ENCODE results near the gene EARS2. TPM values are rescaled to one million over a fixed set of nuclear protein-coding genes. Genes with fewer than 3 reads are reported as not detected.

Gene EARS2
- total and polyA plus RNA-seq, 9 of the 15 experiments (the other 6 are each of a cell fraction or from before 2014, with no cell fraction given) = 17.6 to 58.6 (median 36.3) TPM

- no peak overlapping the region for H3K4me2 ChIP-seq (ENCODE audit: insufficient read depth, low read length)
- H3K4me1 ChIP-seq (replicated peaks in 1 of 2; ENCODE audit: control insufficient read depth in 2 of 2, insufficient read depth in 2 of 2, low read length in 2 of 2) = no peaks in the 10 kb centered on the region
- WGBS (ENCODE audit: insufficient coverage, low coverage, missing lambda C conversion rate) = 94% methylated on average over 14 of the region's 14 CpGs
- H3K9me1 ChIP-seq (ENCODE audit: control insufficient read depth, insufficient read depth, low read length) = peaks cover 2% of the 10 kb centered on the region
- H3K27ac ChIP-seq (ENCODE audit: extremely low read depth, low read depth, low read length) = no peak overlapping the region
- ATAC-seq = no peak
- peaks cover 91% of the 10 kb centered on the region for H3K36me3 ChIP-seq (ENCODE audit: control insufficient read depth, insufficient read depth, low read length)
- H3K27me3 ChIP-seq (ENCODE audit: control insufficient read depth in 2 of 2, insufficient read depth in 2 of 2, low read length in 2 of 2) = no peaks in the 10 kb centered on the region
- no TSS peak for BruUV-seq (replicated peaks)
- H3K79me2 ChIP-seq (ENCODE audit: control insufficient read depth, insufficient read depth, low read length) = no peaks in the 10 kb centered on the region
- in situ Hi-C loops (cut with MboI) = no loop called here
- no peak overlapping the region for H2AFZ ChIP-seq (ENCODE audit: low read depth, low read length)
- FAIRE-seq = no peak
- H3K4me3 ChIP-seq = no peak overlapping the region
- DNase-seq (ENCODE audit: extremely low read depth in 1 of 4, low spot score in 3 of 4) = no peak
- ChIA-PET CTCF (ENCODE audit: low intra/inter-chr PET ratio) (no interaction called here), POLR2A (interaction anchor here (0.6 to 1.4 kb wide), 3 partner anchors 9 to 47 kb away, joined by 3 to 5 read pairs (median 3); no protein-coding TSS in a partner anchor)
- H3K9ac ChIP-seq (ENCODE audit: insufficient read depth in 1 of 2, low read depth in 2 of 2, low read length in 2 of 2) = no peak overlapping the region
- H3K9me3 ChIP-seq (replicated peaks; ENCODE audit: control insufficient read depth, insufficient read depth, low read depth, low read length) = no peaks in the 10 kb centered on the region
- H4K20me1 ChIP-seq (replicated peaks; ENCODE audit: control insufficient read depth, insufficient read depth, low read length) = peaks cover 11% of the 10 kb centered on the region; the same call in 1 of the 2 replicates
- intact Hi-C loops (cut with micrococcal nuclease) = no loop called here
- no peak for TF ChIP-seq TCFL5 (CRISPR knock-in tag; conservative IDR thresholded peaks at IDR 0.05)
- no peak for TF ChIP-seq STAG1 (CRISPR knock-in tag; IDR thresholded peaks at IDR 0.05; ENCODE audit: borderline replicate concordance)
- TF ChIP-seq SP1 (CRISPR knock-in tag; IDR thresholded peaks at IDR 0.05) = no peak
- no peak for TF ChIP-seq CHCHD3 (CRISPR knock-in tag; IDR thresholded peaks at IDR 0.05)
- TF ChIP-seq GMEB1 (CRISPR knock-in tag; IDR thresholded peaks at IDR 0.05) = no peak
- no peak for TF ChIP-seq RAD21 (CRISPR knock-in tag; conservative IDR thresholded peaks at IDR 0.05 in 1 of 2, IDR thresholded peaks at IDR 0.05 in 1 of 2)
- TF ChIP-seq ZNF184 (CRISPR knock-in tag; IDR thresholded peaks at IDR 0.05) = no peak
- no peak for TF ChIP-seq ZBTB49 (CRISPR knock-in tag; IDR thresholded peaks at IDR 0.05; ENCODE audit: borderline replicate concordance)
- TF ChIP-seq HNRNPH1 (optimal IDR thresholded peaks at IDR 0.05; ENCODE audit: low read depth, low read length) = no peak
- no peak for TF ChIP-seq JUNB (CRISPR knock-in tag; conservative IDR thresholded peaks at IDR 0.05)
- no peak for TF ChIP-seq CAMTA2 (CRISPR knock-in tag; conservative IDR thresholded peaks at IDR 0.05)
- no peak for TF ChIP-seq JUND (IDR thresholded peaks at IDR 0.05; ENCODE audit: borderline replicate concordance, low read depth, low read length)
- TF ChIP-seq JUND (tag; IDR thresholded peaks at IDR 0.05; ENCODE audit: borderline replicate concordance, low read depth, low read length) = no peak
- TF ChIP-seq ZNF217 (CRISPR knock-in tag; IDR thresholded peaks at IDR 0.05) = no peak
- no peak for TF ChIP-seq FOXP1 (CRISPR knock-in tag; IDR thresholded peaks at IDR 0.05)
- TF ChIP-seq E2F6 (IDR thresholded peaks at IDR 0.05; ENCODE audit: borderline replicate concordance in 1 of 2, extremely low read depth in 1 of 2, insufficient read depth in 1 of 2, insufficient read length in 1 of 2, low read depth in 1 of 2, low read length in 1 of 2, poor library complexity in 1 of 2, severe bottlenecking in 1 of 2) = no peak
- no peak for TF ChIP-seq ZBTB43 (CRISPR knock-in tag; IDR thresholded peaks at IDR 0.05)
Observed at GRCh38 chr16:23482778-23483177, 74.4 kb downstream of the EARS2 start.
